HepG2 (cell line): ENCODE data around the gene EIF5A. TPM values are rescaled to one million over a fixed set of nuclear protein-coding genes. Genes with fewer than 3 reads are reported as not detected.
A peak's percentile ranks its signal among the peaks of the same experiment; 100 is the strongest.

Experiments used
- ASH2L ChIP-seq: fragments of 300-600, 200-600 bp; sonication (generic); IDR thresholded peaks from 2 replicates; pipeline ENCODE4 v1.7.0; 2017; ENCODE audit warnings: low read depth, mild to moderate bottlenecking, moderate library complexity, mixed read lengths, low read length; ENCODE audit not compliant: insufficient read length
- CSRNP2 ChIP-seq: sonication (generic); formaldehyde crosslinking; conservative IDR thresholded peaks from 2 replicates; pipeline ENCODE4 v1.8.0; 2022; ENCODE audit warnings: low read depth, missing genetic modification reagents
- GLI4 ChIP-seq: sonication (generic); formaldehyde crosslinking; IDR thresholded peaks from 2 replicates; pipeline ENCODE4 v1.5.1; 2020; ENCODE audit warnings: missing genetic modification reagents, mild to moderate bottlenecking, moderate library complexity, borderline replicate concordance
- GLMP ChIP-seq: sonication (generic); formaldehyde crosslinking; IDR thresholded peaks from 2 replicates; pipeline ENCODE4 v1.9.0; 2021; ENCODE audit warnings: missing genetic modification reagents, mild to moderate bottlenecking, borderline replicate concordance
- KLF15 ChIP-seq: sonication (generic); formaldehyde crosslinking; IDR thresholded peaks from 2 replicates; pipeline ENCODE4 v1.8.1; 2023; ENCODE audit warnings: borderline replicate concordance, mild to moderate bottlenecking, inconsistent platforms, missing genetic modification reagents, mixed read lengths
- KLF16 ChIP-seq, 2 experiments: sonication (generic) in 1 of 2; formaldehyde crosslinking in 1 of 2; IDR thresholded peaks; 2 replicates each; pipeline versions ENCODE4 v1.6.1 to v1.8.0; 2016 to 2023; ENCODE audit warnings: missing genetic modification reagents in 2 of 2, missing compliant biosample characterization in 1 of 2
- MXD4 ChIP-seq: IDR thresholded peaks from 2 replicates; pipeline ENCODE4 v1.6.1; 2016; ENCODE audit warnings: mild to moderate bottlenecking, missing biosample characterization, missing genetic modification reagents
- NR2F2 ChIP-seq: IDR thresholded peaks from 2 replicates; pipeline ENCODE4 v1.6.1; 2012; ENCODE audit warnings: low read depth, inconsistent platforms, borderline replicate concordance
- RARA ChIP-seq: IDR thresholded peaks from 2 replicates; pipeline ENCODE4 v1.6.1; 2016; ENCODE audit warnings: missing genetic modification reagents, missing compliant biosample characterization
- RFX1 ChIP-seq: fragments of 450-650 bp; IDR thresholded peaks from 2 replicates; pipeline ENCODE4 v1.6.1; 2017
- RFX5 ChIP-seq: IDR thresholded peaks from 2 replicates; pipeline ENCODE4 v1.6.1; 2011; ENCODE audit warnings: low read depth, low read length, improper control_type of control experiment
- ZBTB26 ChIP-seq: IDR thresholded peaks from 2 replicates; pipeline ENCODE4 v1.6.1; 2016; ENCODE audit warnings: missing compliant biosample characterization, missing genetic modification reagents, borderline replicate concordance
- ZBTB38 ChIP-seq: sonication (generic); formaldehyde crosslinking; IDR thresholded peaks from 2 replicates; pipeline ENCODE4 v1.5.1; 2020; ENCODE audit warnings: mild to moderate bottlenecking, missing genetic modification reagents
- ZNF292 ChIP-seq: sonication (generic); formaldehyde crosslinking; IDR thresholded peaks from 2 replicates; pipeline ENCODE4 v1.8.1; 2022; ENCODE audit warnings: mild to moderate bottlenecking, low read depth, missing genetic modification reagents, borderline replicate concordance
- ZNF331 ChIP-seq: sonication (generic); formaldehyde crosslinking; IDR thresholded peaks from 2 replicates; pipeline ENCODE4 v1.4.0; 2020; ENCODE audit warnings: missing genetic modification reagents
- ZNF510 ChIP-seq: sonication (generic); formaldehyde crosslinking; IDR thresholded peaks from 2 replicates; pipeline ENCODE4 v1.4.0; 2020; ENCODE audit warnings: low read depth, mild to moderate bottlenecking, missing genetic modification reagents
- ZNF639 ChIP-seq: conservative IDR thresholded peaks from 2 replicates; pipeline ENCODE4 v1.6.1; 2018; ENCODE audit warnings: missing genetic modification reagents
- ZNF672 ChIP-seq: sonication (generic); formaldehyde crosslinking; IDR thresholded peaks from 2 replicates; pipeline ENCODE4 v1.8.1; 2022; ENCODE audit warnings: missing genetic modification reagents
- ZNF784 ChIP-seq: sonication (generic); formaldehyde crosslinking; IDR thresholded peaks from 2 replicates; pipeline ENCODE4 v1.5.1; 2020; ENCODE audit warnings: missing genetic modification reagents, mild to moderate bottlenecking, borderline replicate concordance
- polyA plus RNA-seq, 8 experiments: library from polyadenylated mRNA; depleted of rRNA in 3 of 8; stranded (reverse) in 7 of 8; unstranded in 1 of 8; fragments of >200 nt; fragmentation: Illumina TruSeq in 4 of 8; extraction: Trizol in 4 of 8; gene quantifications; 2 replicates each; pipeline versions ENCODE4 v1.2.1 to v1.2.3, GENCODE V29; 2011 to 2016; ENCODE audit warnings: low read depth in 4 of 8, missing spikeins in 1 of 8, mixed read lengths in 1 of 8; ENCODE audit not compliant: insufficient read depth in 1 of 8
- total RNA-seq, 5 experiments: library from RNA; depleted of rRNA; stranded (reverse); fragments of >200 nt; fragmentation: Illumina TruSeq; extraction: Trizol; gene quantifications; 2 replicates each; pipeline ENCODE4 v1.2.3, GENCODE V29; 2016; ENCODE audit warnings: low read depth in 1 of 5
- TF ChIP-seq, protein P1 (sequence below): sonication (generic); formaldehyde crosslinking; IDR thresholded peaks from 2 replicates; pipeline ENCODE4 v1.4.0; 2020; ENCODE audit warnings: missing genetic modification reagents, borderline replicate concordance

The EIF5A gene
- total and polyA plus RNA-seq, 2 of the 13 experiments (the other 11 are each of a cell fraction or from before 2014, with no cell fraction given): 319 to 337 TPM

GRCh38 chr17:7258731-7259554 is 48.5 kb upstream of the EIF5A start (continued):
- TF ChIP-seq ZNF510 (no peak), ZNF331 (CRISPR knock-in tag) (peak; percentile 12; the same call in 1 of the 2 replicates), ZNF784 (peak; percentile 85), ZBTB26 (CRISPR knock-in tag) (no peak; the same call in 1 of the 2 replicates), KLF16 (CRISPR knock-in tag; IDR thresholded peaks at IDR 0.05) (peak in 1 of 2 experiments; percentile 32; a peak in 1 of 4 replicates), RFX5 (0 out of 2 replicates have a peak, but pooled peaks have one; percentile 17), CSRNP2 (CRISPR knock-in tag) (no peak), RARA (CRISPR knock-in tag) (peak; percentile 60), GLI4 (CRISPR knock-in tag) (0 out of 2 replicates have a peak, but pooled peaks have one; percentile 37), ZBTB38 (no peak), GLMP (CRISPR knock-in tag) (no peak), ZNF672 (CRISPR knock-in tag) (no peak), KLF15 (CRISPR knock-in tag) (no peak), ASH2L (peak; percentile 77), RFX1 (no peak), NR2F2 (peak; percentile 45; the same call in 1 of the 2 replicates), MXD4 (CRISPR knock-in tag) (no peak), ZNF639 (peak; percentile 44; the same call in 1 of the 2 replicates), ZNF292 (CRISPR knock-in tag) (0 out of 2 replicates have a peak, but pooled peaks have one; percentile 19)
- TF ChIP-seq, protein P1, sequence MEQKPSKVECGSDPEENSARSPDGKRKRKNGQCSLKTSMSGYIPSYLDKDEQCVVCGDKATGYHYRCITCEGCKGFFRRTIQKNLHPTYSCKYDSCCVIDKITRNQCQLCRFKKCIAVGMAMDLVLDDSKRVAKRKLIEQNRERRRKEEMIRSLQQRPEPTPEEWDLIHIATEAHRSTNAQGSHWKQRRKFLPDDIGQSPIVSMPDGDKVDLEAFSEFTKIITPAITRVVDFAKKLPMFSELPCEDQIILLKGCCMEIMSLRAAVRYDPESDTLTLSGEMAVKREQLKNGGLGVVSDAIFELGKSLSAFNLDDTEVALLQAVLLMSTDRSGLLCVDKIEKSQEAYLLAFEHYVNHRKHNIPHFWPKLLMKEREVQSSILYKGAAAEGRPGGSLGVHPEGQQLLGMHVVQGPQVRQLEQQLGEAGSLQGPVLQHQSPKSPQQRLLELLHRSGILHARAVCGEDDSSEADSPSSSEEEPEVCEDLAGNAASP (CRISPR knock-in tag): peak; percentile 58
